ENCODE results near the gene RDH13.

- TF ChIP-seq, protein P1, sequence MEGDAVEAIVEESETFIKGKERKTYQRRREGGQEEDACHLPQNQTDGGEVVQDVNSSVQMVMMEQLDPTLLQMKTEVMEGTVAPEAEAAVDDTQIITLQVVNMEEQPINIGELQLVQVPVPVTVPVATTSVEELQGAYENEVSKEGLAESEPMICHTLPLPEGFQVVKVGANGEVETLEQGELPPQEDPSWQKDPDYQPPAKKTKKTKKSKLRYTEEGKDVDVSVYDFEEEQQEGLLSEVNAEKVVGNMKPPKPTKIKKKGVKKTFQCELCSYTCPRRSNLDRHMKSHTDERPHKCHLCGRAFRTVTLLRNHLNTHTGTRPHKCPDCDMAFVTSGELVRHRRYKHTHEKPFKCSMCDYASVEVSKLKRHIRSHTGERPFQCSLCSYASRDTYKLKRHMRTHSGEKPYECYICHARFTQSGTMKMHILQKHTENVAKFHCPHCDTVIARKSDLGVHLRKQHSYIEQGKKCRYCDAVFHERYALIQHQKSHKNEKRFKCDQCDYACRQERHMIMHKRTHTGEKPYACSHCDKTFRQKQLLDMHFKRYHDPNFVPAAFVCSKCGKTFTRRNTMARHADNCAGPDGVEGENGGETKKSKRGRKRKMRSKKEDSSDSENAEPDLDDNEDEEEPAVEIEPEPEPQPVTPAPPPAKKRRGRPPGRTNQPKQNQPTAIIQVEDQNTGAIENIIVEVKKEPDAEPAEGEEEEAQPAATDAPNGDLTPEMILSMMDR (IDR thresholded peaks at IDR 0.05), result no peak
- TF ChIP-seq POLR2AphosphoS5 (IDR thresholded peaks at IDR 0.05; ENCODE audit: insufficient read depth in 1 of 2, low read depth in 1 of 2) (no peak), POLR2A (IDR thresholded peaks at IDR 0.05) (no peak)
Measured at GRCh38 chr19:55069865-55070197, 6.9 kb upstream of the RDH13 start.

Data from vagina (tissue), 2 donors.